Measurements from ENCODE around the gene GPR141.

GPR141 gene

GRCh38 chr7:37758501-37759045, 75.0 kb downstream of the GPR141 start:
- Histone ChIP-seq H3K27me3 (ENCODE audit: insufficient read depth, poor library complexity, severe bottlenecking) (no peaks in the 10 kb centered on the region), H3K9me3 (ENCODE audit: severe bottlenecking) (no peaks in the 10 kb centered on the region), H3K4me3 (ENCODE audit: severe bottlenecking) (no peak overlapping the region), H3K4me1 (ENCODE audit: insufficient read depth, poor library complexity, severe bottlenecking) (no peaks in the 10 kb centered on the region), H3K27ac (ENCODE audit: poor library complexity, severe bottlenecking) (no peak overlapping the region), H3K36me3 (ENCODE audit: low read depth) (no peaks in the 10 kb centered on the region)
- ATAC-seq (ENCODE audit: low read depth), result no peak
- TF ChIP-seq, protein P1, sequence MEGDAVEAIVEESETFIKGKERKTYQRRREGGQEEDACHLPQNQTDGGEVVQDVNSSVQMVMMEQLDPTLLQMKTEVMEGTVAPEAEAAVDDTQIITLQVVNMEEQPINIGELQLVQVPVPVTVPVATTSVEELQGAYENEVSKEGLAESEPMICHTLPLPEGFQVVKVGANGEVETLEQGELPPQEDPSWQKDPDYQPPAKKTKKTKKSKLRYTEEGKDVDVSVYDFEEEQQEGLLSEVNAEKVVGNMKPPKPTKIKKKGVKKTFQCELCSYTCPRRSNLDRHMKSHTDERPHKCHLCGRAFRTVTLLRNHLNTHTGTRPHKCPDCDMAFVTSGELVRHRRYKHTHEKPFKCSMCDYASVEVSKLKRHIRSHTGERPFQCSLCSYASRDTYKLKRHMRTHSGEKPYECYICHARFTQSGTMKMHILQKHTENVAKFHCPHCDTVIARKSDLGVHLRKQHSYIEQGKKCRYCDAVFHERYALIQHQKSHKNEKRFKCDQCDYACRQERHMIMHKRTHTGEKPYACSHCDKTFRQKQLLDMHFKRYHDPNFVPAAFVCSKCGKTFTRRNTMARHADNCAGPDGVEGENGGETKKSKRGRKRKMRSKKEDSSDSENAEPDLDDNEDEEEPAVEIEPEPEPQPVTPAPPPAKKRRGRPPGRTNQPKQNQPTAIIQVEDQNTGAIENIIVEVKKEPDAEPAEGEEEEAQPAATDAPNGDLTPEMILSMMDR (IDR thresholded peaks at IDR 0.05; ENCODE audit: poor library complexity, severe bottlenecking), result no peak
- DNase-seq (ENCODE audit: low spot score), result no peak

DNA sequence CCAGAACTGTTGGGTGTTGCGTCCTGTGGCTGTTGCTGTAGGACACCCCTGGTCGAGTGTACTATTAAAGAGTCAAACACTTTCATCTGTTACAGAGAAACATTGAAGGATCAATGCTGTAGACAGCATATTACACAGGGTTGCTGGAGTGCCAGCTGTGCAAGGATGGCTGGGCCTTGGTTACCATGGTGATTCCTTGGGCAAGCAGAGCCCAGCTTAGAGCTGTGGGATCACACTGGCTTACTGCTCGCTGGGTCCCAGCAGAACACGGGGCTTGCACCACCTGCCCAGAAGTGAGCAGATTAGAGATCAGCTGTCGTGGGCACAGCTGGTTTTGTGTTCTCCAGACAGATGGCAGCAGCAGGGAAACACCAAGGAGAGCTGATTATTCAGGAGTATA, 76.0 kb downstream of the GPR141 start:
- Histone ChIP-seq H3K27ac (ENCODE audit: poor library complexity, severe bottlenecking) (no peak overlapping the region), H3K27me3 (ENCODE audit: insufficient read depth, poor library complexity, severe bottlenecking) (no peaks in the 10 kb centered on the region), H3K9me3 (ENCODE audit: severe bottlenecking) (no peaks in the 10 kb centered on the region), H3K4me3 (ENCODE audit: severe bottlenecking) (no peak overlapping the region), H3K4me1 (ENCODE audit: insufficient read depth, poor library complexity, severe bottlenecking) (no peaks in the 10 kb centered on the region), H3K36me3 (ENCODE audit: low read depth) (no peaks in the 10 kb centered on the region)
- TF ChIP-seq, protein P1 (IDR thresholded peaks at IDR 0.05; ENCODE audit: poor library complexity, severe bottlenecking), result no peak
- no peak for DNase-seq (ENCODE audit: low spot score)
- ATAC-seq (ENCODE audit: low read depth), result no peak

GRCh38 chr7:37765421-37765829, 81.9 kb downstream of the GPR141 start:
- TF ChIP-seq, protein P1 (IDR thresholded peaks at IDR 0.05; ENCODE audit: poor library complexity, severe bottlenecking), result no peak
- no peak for ATAC-seq (ENCODE audit: low read depth)
- no peaks in the 10 kb centered on the region for H3K9me3 ChIP-seq (ENCODE audit: severe bottlenecking)
- no peak overlapping the region for H3K4me3 ChIP-seq (ENCODE audit: severe bottlenecking)
- no peaks in the 10 kb centered on the region for H3K27me3 ChIP-seq (ENCODE audit: insufficient read depth, poor library complexity, severe bottlenecking)
- no peaks in the 10 kb centered on the region for H3K4me1 ChIP-seq (ENCODE audit: insufficient read depth, poor library complexity, severe bottlenecking)
- no peak for DNase-seq (ENCODE audit: low spot score)
- H3K36me3 ChIP-seq (ENCODE audit: low read depth), result no peaks in the 10 kb centered on the region
- H3K27ac ChIP-seq (ENCODE audit: poor library complexity, severe bottlenecking), result no peak overlapping the region

- Histone ChIP-seq H3K9me3 (ENCODE audit: severe bottlenecking) (no peaks in the 10 kb centered on the region), H3K36me3 (ENCODE audit: low read depth) (no peaks in the 10 kb centered on the region), H3K4me1 (ENCODE audit: insufficient read depth, poor library complexity, severe bottlenecking) (no peaks in the 10 kb centered on the region), H3K27me3 (ENCODE audit: insufficient read depth, poor library complexity, severe bottlenecking) (no peaks in the 10 kb centered on the region), H3K4me3 (ENCODE audit: severe bottlenecking) (no peak overlapping the region), H3K27ac (ENCODE audit: poor library complexity, severe bottlenecking) (no peak overlapping the region)
- TF ChIP-seq, protein P1 (IDR thresholded peaks at IDR 0.05; ENCODE audit: poor library complexity, severe bottlenecking), result no peak
- DNase-seq (ENCODE audit: low spot score) (no peak), ATAC-seq (ENCODE audit: low read depth) (no peak)
Observed at GRCh38 chr7:37765872-37766525, 82.4 kb downstream of the GPR141 start.

DNA sequence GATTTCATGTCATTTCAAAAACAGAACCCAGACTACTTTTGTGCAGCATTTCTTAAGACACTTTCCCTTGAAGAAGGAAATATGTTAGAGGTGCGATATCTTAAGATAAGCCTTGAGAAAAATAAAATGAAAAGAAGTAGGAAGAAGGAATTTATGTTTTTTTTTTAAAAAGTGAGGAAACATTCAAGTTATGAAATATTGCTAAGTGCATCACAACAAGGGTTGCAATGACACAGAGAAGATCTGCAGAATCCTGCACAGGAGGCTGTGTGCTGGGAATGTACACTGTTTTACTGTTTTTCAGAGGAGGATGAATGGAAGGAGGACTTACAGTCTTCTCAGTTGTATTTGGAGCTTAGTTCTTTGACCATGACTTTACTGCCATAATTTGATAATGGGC, 85.0 kb downstream of the GPR141 start:
- H3K36me3 ChIP-seq (ENCODE audit: low read depth), result no peaks in the 10 kb centered on the region
- DNase-seq (ENCODE audit: low spot score), result no peak
- no peak overlapping the region for H3K4me3 ChIP-seq (ENCODE audit: severe bottlenecking)
- no peaks in the 10 kb centered on the region for H3K27me3 ChIP-seq (ENCODE audit: insufficient read depth, poor library complexity, severe bottlenecking)
- ATAC-seq (ENCODE audit: low read depth), result no peak
- no peaks in the 10 kb centered on the region for H3K4me1 ChIP-seq (ENCODE audit: insufficient read depth, poor library complexity, severe bottlenecking)
- H3K27ac ChIP-seq (ENCODE audit: poor library complexity, severe bottlenecking), result no peak overlapping the region
- H3K9me3 ChIP-seq (ENCODE audit: severe bottlenecking), result peaks cover 2% of the 10 kb centered on the region
- TF ChIP-seq, protein P1 (IDR thresholded peaks at IDR 0.05; ENCODE audit: poor library complexity, severe bottlenecking), result no peak
